DMS53 treated with DMSO at 0.1 percent for 48 hours (cell line): ENCODE measurements around the gene MTCH1.
"Not testable (repeated sequence)": the region's sequence is repeated elsewhere in the genome, so short reads cannot be mapped to it uniquely, and the experiment has no call there.

Source experiments
- DNase-seq: peaks from one replicate; lab custom pipeline; 2025; ENCODE audit not compliant: unreplicated experiment; lab: John Stamatoyannopoulos, UW

MTCH1 gene

GRCh38 chr6:36954262-36954931 is 31.6 kb downstream of the MTCH1 start, which contains the start of gene PI16:
Gene PI16 (plus strand): TSS chr6:36954738. CDS start chr6:36954761, 23 bp downstream.
- no peak for DNase-seq

DNA sequence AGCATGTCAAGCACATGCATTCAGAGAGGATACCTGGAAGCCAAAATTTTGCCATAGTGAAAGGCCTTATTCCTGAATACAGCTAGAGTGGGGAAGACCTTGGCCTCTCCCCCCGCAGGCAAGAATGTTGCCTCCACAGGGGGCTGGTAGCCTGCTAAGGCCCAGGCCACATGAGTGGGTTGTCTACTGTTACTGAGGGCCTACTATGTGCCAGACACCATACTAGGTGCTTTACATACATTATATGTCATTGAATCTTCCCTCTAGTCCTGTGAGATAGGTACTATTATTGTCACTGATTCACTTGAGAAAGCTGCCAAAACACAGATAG is 32.1 kb downstream of the MTCH1 start:
- DNase-seq: no peak

- no peak for DNase-seq
These were observed 36.4 kb downstream of the MTCH1 start for GRCh38 chr6:36949636-36950035.

GRCh38 chr6:36949076-36949475 is 36.9 kb downstream of the MTCH1 start:
- DNase-seq: not testable (repeated sequence)

GRCh38 chr6:36947570-36948351 is 38.2 kb downstream of the MTCH1 start:
- no peak for DNase-seq

DNA sequence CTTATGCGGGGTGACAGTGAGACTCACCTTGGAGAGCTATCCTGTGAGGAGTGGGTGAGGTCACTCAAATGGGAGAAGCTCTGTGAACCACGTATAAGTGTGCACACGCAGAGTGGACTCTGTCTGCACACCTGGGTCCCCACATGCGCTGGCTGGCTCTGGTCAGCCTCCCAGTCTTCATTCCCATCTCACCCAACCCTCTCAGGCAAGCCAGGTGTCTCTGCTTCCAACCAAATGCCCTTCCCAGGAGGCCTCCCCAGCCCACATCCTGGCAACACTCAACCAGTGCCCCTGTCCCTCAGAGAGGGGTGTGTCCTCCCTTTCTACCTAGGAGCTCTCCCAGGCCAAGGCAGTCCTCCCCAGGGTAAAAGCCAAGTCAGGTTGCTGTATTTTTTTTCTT is 39.5 kb downstream of the MTCH1 start:
- no peak for DNase-seq

DNA sequence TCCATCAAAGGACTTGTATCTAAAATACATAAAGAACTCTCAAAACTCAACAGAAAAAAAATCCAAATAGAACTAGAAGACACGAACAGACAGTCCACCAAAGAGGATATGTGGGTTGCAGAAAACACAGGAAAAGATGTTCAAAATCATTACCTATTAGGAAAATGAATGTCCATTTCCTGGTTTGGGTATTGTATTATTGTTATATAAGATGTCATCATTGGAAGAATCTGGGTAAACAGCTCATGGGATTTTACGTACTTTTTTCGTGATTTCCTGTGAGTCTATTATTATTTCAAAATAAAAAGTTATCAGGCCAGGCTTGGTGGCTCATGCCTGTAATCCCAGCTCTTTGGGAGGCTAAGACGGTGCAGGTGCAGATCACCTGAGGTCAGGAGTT is 40.7 kb downstream of the MTCH1 start:
- DNase-seq: no peak

GRCh38 chr6:36944650-36945049 is 41.3 kb downstream of the MTCH1 start:
- DNase-seq: no peak

GRCh38 chr6:36942329-36942728 is 43.7 kb downstream of the MTCH1 start:
- DNase-seq: not testable (repeated sequence)

DNA sequence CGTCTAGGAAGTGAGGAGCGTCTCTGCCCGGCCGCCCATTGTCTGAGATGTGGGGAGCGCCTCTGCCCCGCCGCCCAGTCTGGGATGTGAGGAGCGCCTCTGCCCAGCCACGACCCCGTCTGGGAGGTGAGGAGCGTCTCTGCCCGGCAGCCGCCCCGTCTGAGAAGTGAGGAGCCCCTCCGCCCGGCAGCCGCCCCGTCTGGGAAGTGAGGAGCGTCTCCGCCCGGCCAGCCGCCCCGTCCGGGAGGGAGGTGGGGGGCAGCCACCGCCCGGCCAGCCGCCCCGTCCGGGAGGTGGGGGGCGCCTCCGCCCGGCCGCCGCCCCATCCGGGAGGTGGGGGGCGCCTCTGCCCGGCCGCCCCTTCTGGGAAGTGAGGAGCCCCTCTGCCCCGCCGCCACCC is 44.4 kb downstream of the MTCH1 start:
- DNase-seq: not testable (repeated sequence)

- DNase-seq: no peak
These were observed 46.0 kb downstream of the MTCH1 start for GRCh38 chr6:36940027-36940426.

- DNase-seq: not testable (repeated sequence)
These were observed 47.0 kb downstream of the MTCH1 start for GRCh38 chr6:36939005-36939404.

DNA sequence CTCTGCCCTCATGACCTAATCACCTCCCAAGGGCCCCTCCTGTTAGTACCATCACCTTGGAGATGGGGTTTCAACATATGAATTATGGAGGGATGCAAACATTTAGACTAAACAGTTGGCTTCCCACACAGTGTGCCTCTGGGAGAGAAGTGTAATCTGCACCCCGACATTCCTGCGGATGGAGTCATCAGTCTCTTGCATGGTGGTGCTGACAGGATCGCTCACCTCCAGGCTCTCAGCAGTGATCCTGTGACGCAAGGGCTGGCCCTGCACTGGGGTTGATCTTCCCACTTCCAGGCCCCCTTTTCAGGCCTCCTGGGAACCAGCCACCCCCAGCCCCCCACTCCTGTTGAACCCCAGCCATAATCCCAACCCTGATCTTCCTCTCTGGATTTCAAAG is 47.5 kb downstream of the MTCH1 start:
- no peak for DNase-seq

GRCh38 chr6:36937896-36938295 is 48.1 kb downstream of the MTCH1 start:
- no peak for DNase-seq

DNA sequence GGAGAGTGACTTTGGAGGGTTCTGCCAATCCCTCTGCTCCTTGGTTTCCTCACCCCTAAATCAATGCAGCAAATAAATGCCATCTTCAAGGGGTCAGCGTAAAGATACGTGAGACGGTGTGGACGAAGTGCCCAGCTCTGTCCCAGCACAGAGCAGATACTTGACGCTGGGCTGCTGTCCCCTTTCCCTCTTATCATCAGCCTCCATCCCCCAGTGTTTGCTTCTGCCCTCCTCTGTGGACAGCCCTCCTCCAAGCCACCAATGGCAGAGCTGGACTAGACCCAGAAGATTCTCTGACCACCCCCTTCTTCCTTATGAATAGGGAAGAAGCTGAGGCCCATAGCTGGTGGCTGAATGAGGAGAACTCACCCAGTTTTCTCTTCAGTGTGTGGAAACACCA is 49.2 kb downstream of the MTCH1 start:
- no peak for DNase-seq

- DNase-seq: no peak
These were observed 51.1 kb downstream of the MTCH1 start for GRCh38 chr6:36934901-36935300.

DNA sequence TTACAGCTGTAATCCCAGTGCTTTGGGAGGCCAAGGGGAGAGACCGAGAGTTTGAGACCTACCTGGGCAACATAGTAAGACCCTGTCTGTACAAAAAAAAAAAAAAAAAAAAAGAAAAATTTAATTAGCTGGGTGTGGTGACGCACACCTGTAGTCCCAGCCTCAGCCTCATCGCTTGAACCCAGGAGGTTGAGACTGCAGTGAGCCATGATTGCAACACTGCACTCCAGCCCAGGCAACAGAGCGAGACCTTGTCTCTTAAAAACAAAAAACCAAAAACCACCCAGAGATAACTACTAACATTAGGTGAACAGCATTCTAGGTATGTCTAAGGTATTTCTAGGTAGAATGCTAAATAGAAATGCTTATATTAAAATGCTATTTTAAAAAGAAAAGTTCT is 52.5 kb downstream of the MTCH1 start:
- DNase-seq: no peak

DNA sequence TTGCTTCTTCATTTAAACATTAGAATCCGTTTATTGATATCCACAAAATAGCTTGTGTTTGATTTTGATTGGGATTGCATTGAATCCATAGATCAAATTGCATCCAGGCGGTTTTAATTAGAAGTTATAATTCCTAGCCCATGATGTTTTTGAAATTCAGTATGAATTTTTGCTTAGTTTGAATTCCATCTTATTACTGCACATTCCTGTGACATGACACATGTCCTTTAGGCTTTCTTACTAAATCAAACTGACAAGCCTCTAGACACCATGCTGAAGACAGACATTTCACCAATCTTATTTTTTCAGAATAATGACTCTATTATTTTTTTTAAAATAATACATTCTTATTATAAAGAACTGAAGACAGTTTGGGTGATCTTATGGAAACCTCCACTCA is 52.9 kb downstream of the MTCH1 start:
- no peak for DNase-seq

DNA sequence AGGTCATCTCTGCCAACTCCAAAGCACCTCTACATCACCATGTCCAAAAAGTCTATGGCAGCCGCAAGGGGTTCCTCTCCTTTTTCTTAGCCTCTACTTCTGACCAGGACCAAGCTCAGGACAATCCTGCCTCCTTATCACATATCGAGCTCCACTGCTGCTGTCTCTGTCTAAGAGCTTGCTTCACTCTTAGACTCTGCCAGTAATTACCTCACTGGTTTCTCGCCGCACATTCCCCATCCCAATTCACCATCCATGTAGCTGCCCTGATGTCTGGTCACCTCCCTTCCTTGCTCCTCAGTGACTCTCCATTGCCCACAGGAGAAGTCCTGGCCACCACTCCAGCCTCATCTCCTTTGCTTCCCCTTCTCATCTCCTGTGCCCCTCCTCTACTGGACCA is 55.5 kb downstream of the MTCH1 start:
- no peak for DNase-seq

- DNase-seq: no peak
These were observed 56.4 kb downstream of the MTCH1 start for GRCh38 chr6:36929607-36930006.

- no peak for DNase-seq
These were observed 56.8 kb downstream of the MTCH1 start for GRCh38 chr6:36929152-36929551.

DNA sequence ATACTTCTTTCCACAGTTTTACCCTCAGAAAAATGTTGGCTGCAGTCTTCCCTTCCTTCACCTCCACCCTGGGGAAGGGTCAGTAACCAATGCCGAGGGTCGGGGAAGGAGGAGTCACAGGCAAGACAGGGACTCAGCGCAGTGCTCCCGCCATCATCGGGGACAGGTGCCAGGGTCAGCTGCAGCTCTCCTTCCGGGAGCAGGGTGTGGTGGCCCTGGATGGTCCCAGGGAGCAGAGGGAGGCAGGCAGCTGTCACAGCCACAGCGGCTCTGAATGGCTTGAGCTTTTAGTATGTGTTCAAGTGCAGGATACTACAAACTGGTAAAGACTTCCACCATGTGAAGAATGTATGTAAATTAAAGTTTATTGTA is 57.5 kb downstream of the MTCH1 start:
- no peak for DNase-seq
